Heart left ventricle (tissue), 16 donors: ENCODE data around the gene LRRN3. TPM values are rescaled to one million over a fixed set of nuclear protein-coding genes. Genes with fewer than 3 reads are reported as not detected.

Source experiments
- ATAC-seq, 4 donors: fragments of 200-7000 bp; cut with Tn5 transposase; one replicate each; pipeline ENCODE4 v1.9.1; 2020 to 2022; ENCODE audit warnings: moderate library complexity in 4 of 4, mild to moderate bottlenecking in 3 of 4, moderate number of reproducible peaks in 1 of 4
- DNase-seq, 5 donors: peaks; one replicate each; pipeline ENCODE4 v3.0.0-alpha.2; 2020
- H3K27ac ChIP-seq, 12 donors: fragments of 200-600 bp; sonication (generic) in 4 of 12; one replicate each; pipeline versions ENCODE4 v1.5.0 to v1.8.0; 2016 to 2022; ENCODE audit warnings: mild to moderate bottlenecking in 2 of 12
- H3K27me3 ChIP-seq, 9 donors: fragments of 200-600 bp; sonication (generic) in 2 of 9; one replicate each; pipeline versions ENCODE4 v1.5.1 to v1.8.0; 2016 to 2022; ENCODE audit warnings: mild to moderate bottlenecking in 3 of 9
- H3K36me3 ChIP-seq, 9 donors: fragments of 200-600 bp; sonication (generic) in 2 of 9; one replicate each; pipeline versions ENCODE4 v1.5.0 to v1.8.0; 2018 to 2022; ENCODE audit warnings: mild to moderate bottlenecking in 2 of 9
- H3K4me1 ChIP-seq, 12 donors: fragments of 200-600 bp; sonication (generic) in 4 of 12; one replicate each; pipeline versions ENCODE4 v1.5.0 to v1.8.0; 2016 to 2022; ENCODE audit warnings: mild to moderate bottlenecking in 3 of 12
- H3K4me3 ChIP-seq, 12 donors: fragments of 200-600 bp; sonication (generic) in 4 of 12; one replicate each; pipeline versions ENCODE4 v1.5.0 to v1.8.0; 2017 to 2022; ENCODE audit warnings: mild to moderate bottlenecking in 9 of 12, moderate library complexity in 4 of 12
- H3K9me3 ChIP-seq, 12 donors: fragments of 200-600 bp; sonication (generic) in 4 of 12; one replicate each; pipeline versions ENCODE4 v1.5.0 to v1.8.0; 2016 to 2022; ENCODE audit warnings: mild to moderate bottlenecking in 1 of 12
- POLR2A ChIP-seq, 2 donors: fragments of 450-650 bp; IDR thresholded peaks; one replicate each; pipeline ENCODE4 v1.6.1; 2017; ENCODE audit warnings: antibody characterized with exemption in 2 of 2, mild to moderate bottlenecking in 2 of 2, moderate library complexity in 2 of 2
- WGBS, 4 donors: extraction: QIAGEN DNeasy Blood & Tissue Kit in 2 of 4; methylation state at CpG; one replicate each; pipeline versions ENCODE4 v1.1.5 to v1.1.7; 2013 to 2018; 5-methylcytosine and 5-hydroxymethylcytosine counted together
- intact Hi-C, 10 donors: fragments of 100-400 bp; cut with DNase I; formaldehyde crosslinking; loops; one replicate each; pipeline versions ENCODE4 v1.11.1 to v1.14.2; 2022
- polyA plus RNA-seq, 2 donors: library from polyadenylated mRNA; stranded (reverse); fragments of 200-250 nt; gene quantifications; one replicate each; pipeline ENCODE4 v1.2.3, GENCODE V29; 2013
- total RNA-seq, 9 donors: library from RNA; depleted of rRNA in 2 of 9; stranded (reverse); fragments of >200 nt in 2 of 9; fragmentation: NEBNext Ultra II Directional in 3 of 9; extraction: Animal tissue kit (Norgen Biotek cat#: 25700) in 3 of 9; gene quantifications; one replicate each; pipeline versions ENCODE4 v1.1.0 to v1.2.4, GENCODE V29; 2016 to 2023
- TF ChIP-seq, protein P1 (sequence below), 12 donors: fragments of 200-600 bp; sonication (generic) in 4 of 12; IDR thresholded peaks; one replicate each; pipeline versions ENCODE4 v1.5.0 to v1.8.0; 2018 to 2022; ENCODE audit warnings: antibody characterized with exemption in 12 of 12, mild to moderate bottlenecking in 5 of 12
- donor health status: ischemic (EF 13 %, LVEDD 7.1; RV severe dilation, severe dysfunction).
- donor health status: healthy with polysubstance abuse.
- donor health status: DM: no; HTN: yes; CAD: no.
- donor health status: DM: no; HTN: no; CAD: no.
- donor health status: ischemic (EF 25% LVEDD 6.9; RV normal size, moderate dysfunction).
- donor health status: ischemic (EF 25% LVEDD 5.7; RV mildly dilated, moderate dysfunction).
- donor health status: healthy.
- donor health status: DM: yes; HTN: yes; CAD: no.
- donor health status: ischemic (EF 35%, LVEDD 5.7; RV mildly dilated, moderate dysfunction).
- donor health status: nonischemic (EF 11% LVEDD 7.7; RV severe dilation, severe dysfunction).
- donor health status: DM: yes; HTN: yes; CAD: no.
- donor health status: PGD.
- donor health status: ischemic (EF 29% LVEDD 5.4; RV normal size, mild dysfunction).
- donor health status: nonischemic (EF 23%, LVEDD 6.1; RV moderate dilation, normal function).

The LRRN3 gene
- total and polyA plus RNA-seq, 11 donors: 0.52 to 11.0 (median 2.3) TPM

DNA sequence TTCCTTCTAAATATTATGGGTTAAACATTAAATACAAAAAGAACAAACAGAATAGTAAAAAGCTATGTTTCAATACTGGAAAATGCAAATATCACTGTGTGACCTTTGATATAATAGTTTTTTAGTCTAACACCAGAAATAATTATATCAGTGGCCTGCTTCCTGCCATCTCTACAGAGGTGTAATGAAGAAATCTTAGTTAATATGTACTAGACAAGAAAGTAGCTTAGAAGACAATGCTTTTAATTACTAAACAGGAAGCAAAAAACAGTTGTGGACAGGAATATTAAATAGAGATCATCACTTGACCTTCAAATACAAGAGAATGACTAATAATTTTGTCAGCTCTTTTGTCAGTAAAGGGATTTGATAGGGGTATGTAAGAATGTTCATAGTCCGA, 47.4 kb upstream of the LRRN3 start:
- H3K4me1 ChIP-seq: peaks cover 0 to 4% (median 0%) of the 10 kb centered on the region in 12 donors
- 92 to 98% (median 96%) methylated on average over 1 of the region's 1 CpG for WGBS, 4 donors

DNA sequence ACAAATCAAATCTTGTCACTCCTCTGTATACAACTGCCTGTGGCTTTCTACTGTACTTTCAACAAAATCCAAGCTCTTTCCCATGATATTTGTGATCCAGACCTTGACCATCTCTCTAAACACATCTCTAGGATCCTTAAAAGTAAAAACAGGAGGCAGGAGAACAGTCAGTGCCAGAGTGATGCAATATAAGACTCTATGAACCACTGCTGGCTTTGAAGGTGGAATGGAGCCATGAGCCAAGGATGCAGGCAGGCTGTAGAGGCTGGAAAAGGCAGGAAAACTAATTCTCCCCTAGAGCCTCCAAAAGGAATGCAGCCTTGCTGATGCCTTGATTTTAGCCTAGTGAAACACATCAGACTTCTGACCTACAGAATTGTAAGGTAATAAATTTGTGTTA, 45.5 kb upstream of the LRRN3 start:
- H3K36me3 ChIP-seq: no peaks in the 10 kb centered on the region
- H3K4me3 ChIP-seq: no peak overlapping the region
- no peaks in the 10 kb centered on the region for H3K27me3 ChIP-seq
- H3K9me3 ChIP-seq: no peaks in the 10 kb centered on the region
- intact Hi-C loops: no loop called here
- H3K27ac ChIP-seq: no peak overlapping the region
- DNase-seq (no peak), ATAC-seq (peak in 2 of 4 donors; percentile 53 to 64)
- TF ChIP-seq, protein P1, sequence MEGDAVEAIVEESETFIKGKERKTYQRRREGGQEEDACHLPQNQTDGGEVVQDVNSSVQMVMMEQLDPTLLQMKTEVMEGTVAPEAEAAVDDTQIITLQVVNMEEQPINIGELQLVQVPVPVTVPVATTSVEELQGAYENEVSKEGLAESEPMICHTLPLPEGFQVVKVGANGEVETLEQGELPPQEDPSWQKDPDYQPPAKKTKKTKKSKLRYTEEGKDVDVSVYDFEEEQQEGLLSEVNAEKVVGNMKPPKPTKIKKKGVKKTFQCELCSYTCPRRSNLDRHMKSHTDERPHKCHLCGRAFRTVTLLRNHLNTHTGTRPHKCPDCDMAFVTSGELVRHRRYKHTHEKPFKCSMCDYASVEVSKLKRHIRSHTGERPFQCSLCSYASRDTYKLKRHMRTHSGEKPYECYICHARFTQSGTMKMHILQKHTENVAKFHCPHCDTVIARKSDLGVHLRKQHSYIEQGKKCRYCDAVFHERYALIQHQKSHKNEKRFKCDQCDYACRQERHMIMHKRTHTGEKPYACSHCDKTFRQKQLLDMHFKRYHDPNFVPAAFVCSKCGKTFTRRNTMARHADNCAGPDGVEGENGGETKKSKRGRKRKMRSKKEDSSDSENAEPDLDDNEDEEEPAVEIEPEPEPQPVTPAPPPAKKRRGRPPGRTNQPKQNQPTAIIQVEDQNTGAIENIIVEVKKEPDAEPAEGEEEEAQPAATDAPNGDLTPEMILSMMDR (IDR thresholded peaks at IDR 0.05): no peak
- no peak for TF ChIP-seq POLR2A (IDR thresholded peaks at IDR 0.05)
- peaks cover 0 to 4% (median 0%) of the 10 kb centered on the region in 12 donors for H3K4me1 ChIP-seq

More for the DNA sequence above, 47.4 kb upstream of the LRRN3 start:
- ATAC-seq (no peak), DNase-seq (no peak)
- H3K4me3 ChIP-seq: no peak overlapping the region
- TF ChIP-seq POLR2A (IDR thresholded peaks at IDR 0.05): no peak
- TF ChIP-seq, protein P1 (IDR thresholded peaks at IDR 0.05): no peak
- H3K9me3 ChIP-seq: no peaks in the 10 kb centered on the region
- no peaks in the 10 kb centered on the region for H3K36me3 ChIP-seq
- no peaks in the 10 kb centered on the region for H3K27me3 ChIP-seq
- no peak overlapping the region for H3K27ac ChIP-seq
- intact Hi-C loops: no loop called here

DNA sequence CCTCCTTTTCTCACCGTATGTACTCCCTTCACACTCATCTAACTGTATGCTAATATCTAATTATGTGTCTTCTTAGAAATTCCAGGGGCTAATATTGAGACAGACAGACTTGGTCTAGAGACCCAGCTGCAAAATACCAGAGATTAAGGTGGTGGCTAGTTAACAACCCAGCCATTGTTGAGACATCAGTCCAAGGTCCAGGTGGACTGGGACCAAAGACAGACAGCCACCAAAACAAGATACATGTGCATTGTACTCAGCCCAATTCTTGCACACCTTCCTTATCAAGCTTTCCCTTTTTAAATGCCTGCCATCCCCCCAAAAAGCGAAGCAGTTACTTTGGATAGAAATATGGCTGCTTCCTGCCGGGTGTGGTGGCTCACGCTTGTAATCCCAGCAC, 43.3 kb upstream of the LRRN3 start:
- intact Hi-C loops: no loop called here
- Histone ChIP-seq H3K9me3 (no peaks in the 10 kb centered on the region), H3K27ac (no peak overlapping the region), H3K36me3 (no peaks in the 10 kb centered on the region), H3K4me3 (no peak overlapping the region), H3K27me3 (no peaks in the 10 kb centered on the region), H3K4me1 (peaks cover 0 to 4% (median 0%) of the 10 kb centered on the region in 12 donors)
- no peak for ATAC-seq
- WGBS, 4 donors: 90 to 96% (median 93%) methylated on average over 4 of the region's 4 CpGs
- no peak for DNase-seq
- TF ChIP-seq POLR2A (IDR thresholded peaks at IDR 0.05): no peak
- TF ChIP-seq, protein P1 (IDR thresholded peaks at IDR 0.05): no peak

DNA sequence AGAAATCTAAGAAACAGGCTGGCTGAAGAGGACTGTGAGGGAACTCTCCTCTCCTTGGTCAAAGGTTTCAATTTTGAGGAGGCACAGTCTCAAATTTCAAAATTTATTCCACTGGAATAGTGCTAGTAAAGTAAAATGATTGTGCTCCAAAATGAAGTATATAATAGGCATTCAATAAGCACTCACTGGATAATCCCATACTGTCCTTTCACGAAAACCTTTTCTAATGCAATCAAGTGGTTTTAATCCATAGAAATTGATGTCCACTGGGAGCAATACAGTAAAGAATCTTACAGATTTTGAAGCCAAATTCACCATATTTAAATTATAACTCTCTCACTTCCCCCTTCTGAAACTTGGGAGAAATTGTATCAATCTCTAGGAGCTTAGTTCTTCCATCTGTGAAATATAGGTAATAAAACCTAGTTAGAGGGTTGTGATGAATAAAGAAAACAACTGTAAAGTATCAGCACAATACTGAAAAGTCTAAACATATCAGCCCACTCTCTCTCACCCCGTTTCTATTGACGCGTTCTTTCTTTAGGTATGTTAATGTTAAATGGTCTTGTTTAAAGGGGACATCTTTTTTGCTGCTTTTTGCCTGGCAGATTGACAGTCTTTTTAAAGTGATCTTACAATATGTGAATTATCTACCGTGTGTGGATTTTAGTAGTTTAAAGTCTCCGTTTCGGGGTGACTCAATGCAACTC, 40.8 kb upstream of the LRRN3 start:
- H3K36me3 ChIP-seq: no peaks in the 10 kb centered on the region
- WGBS, 4 donors: 72 to 75% (median 73%) methylated on average over 7 of the region's 7 CpGs
- no peak overlapping the region for H3K27ac ChIP-seq
- no peaks in the 10 kb centered on the region for H3K9me3 ChIP-seq
- no peak for TF ChIP-seq POLR2A (IDR thresholded peaks at IDR 0.05)
- TF ChIP-seq, protein P1 (IDR thresholded peaks at IDR 0.05): no peak
- no peak for ATAC-seq
- intact Hi-C loops: no loop called here
- H3K4me1 ChIP-seq: peaks cover 0 to 3% (median 0%) of the 10 kb centered on the region in 12 donors
- no peak for DNase-seq
- H3K4me3 ChIP-seq: no peak overlapping the region
- H3K27me3 ChIP-seq: no peaks in the 10 kb centered on the region
